ENCODE data around the gene VWA7. TPM values are rescaled to one million over a fixed set of nuclear protein-coding genes. Genes with fewer than 3 reads are reported as not detected.
A peak's percentile ranks its signal among the peaks of the same experiment; 100 is the strongest.
"Not testable (repeated sequence)": the region's sequence is repeated elsewhere in the genome, so short reads cannot be mapped to it uniquely, and the experiment has no call there.

Gene VWA7, protein sequence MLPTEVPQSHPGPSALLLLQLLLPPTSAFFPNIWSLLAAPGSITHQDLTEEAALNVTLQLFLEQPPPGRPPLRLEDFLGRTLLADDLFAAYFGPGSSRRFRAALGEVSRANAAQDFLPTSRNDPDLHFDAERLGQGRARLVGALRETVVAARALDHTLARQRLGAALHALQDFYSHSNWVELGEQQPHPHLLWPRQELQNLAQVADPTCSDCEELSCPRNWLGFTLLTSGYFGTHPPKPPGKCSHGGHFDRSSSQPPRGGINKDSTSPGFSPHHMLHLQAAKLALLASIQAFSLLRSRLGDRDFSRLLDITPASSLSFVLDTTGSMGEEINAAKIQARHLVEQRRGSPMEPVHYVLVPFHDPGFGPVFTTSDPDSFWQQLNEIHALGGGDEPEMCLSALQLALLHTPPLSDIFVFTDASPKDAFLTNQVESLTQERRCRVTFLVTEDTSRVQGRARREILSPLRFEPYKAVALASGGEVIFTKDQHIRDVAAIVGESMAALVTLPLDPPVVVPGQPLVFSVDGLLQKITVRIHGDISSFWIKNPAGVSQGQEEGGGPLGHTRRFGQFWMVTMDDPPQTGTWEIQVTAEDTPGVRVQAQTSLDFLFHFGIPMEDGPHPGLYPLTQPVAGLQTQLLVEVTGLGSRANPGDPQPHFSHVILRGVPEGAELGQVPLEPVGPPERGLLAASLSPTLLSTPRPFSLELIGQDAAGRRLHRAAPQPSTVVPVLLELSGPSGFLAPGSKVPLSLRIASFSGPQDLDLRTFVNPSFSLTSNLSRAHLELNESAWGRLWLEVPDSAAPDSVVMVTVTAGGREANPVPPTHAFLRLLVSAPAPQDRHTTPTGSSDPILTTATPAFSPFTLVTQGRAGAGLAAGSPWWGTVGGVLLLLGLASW
- total RNA-seq = 3.0 and 3.2 TPM in 2 replicates

- Mint-ChIP-seq H3K9me3 (no peaks in the 10 kb centered on the region), H3K4me1 (peaks cover 33% of the 10 kb centered on the region), H3K36me3 (ENCODE audit: low read depth) (peaks cover 30% of the 10 kb centered on the region), H3K27me3 (no peaks in the 10 kb centered on the region), H3K27ac (peak within 1 kb of the TSS; percentile 89), H3K4me3 (peak within 1 kb of the TSS; percentile 66)
- DNase-seq = peak; percentile 90
- intact Hi-C loops (cut with micrococcal nuclease) = loop anchor here (1.0 to 5.0 kb wide), 2 partner anchors 18 to 35 kb away; partner anchors contain the start of gene VARS1
These were observed at the start of gene VWA7 for GRCh38 chr6:31776989-31777666. VWA7 (minus strand) TSS chr6:31777328; CDS start chr6:31776779, 549 bp downstream.

DNA sequence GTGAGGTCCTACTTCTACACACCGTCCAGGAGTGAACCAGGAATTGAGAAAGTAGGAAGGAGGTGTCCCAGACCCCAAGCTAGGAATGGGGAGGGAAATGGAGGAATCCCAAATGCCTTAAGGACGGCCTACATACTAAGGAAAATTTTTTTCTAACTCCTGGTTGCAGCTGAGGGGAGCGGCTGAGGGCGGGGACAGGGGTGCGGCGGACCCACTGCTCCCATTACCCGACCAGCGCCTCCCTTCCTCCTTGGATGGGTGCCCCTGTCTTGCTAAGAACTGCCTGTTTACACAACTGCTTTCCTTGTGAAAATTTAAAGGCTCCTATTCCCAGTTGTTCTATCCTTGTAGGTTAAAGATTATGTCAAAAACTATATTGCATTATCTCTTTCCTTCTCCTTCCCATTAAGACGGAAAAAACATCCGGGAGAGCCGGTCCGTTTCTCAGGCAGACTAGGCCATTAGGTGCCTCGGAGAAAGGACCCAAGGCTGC is 49.7 kb upstream of the VWA7 start:
- no peaks in the 10 kb centered on the region for H3K27me3 Mint-ChIP-seq
- H3K9me3 Mint-ChIP-seq = no peaks in the 10 kb centered on the region
- H3K27ac Mint-ChIP-seq = peak overlapping the region; percentile 93
- peaks cover 40% of the 10 kb centered on the region for H3K4me1 Mint-ChIP-seq
- intact Hi-C loops (cut with micrococcal nuclease) = loop anchor here (2.0 to 10.0 kb wide), 4 partner anchors 20 to 332 kb away; partner anchors contain the start of genes LSM2, LTA, MICB and TNF
- H3K4me3 Mint-ChIP-seq = peak overlapping the region; percentile 87
- no peak for DNase-seq
- H3K36me3 Mint-ChIP-seq (ENCODE audit: low read depth) = peaks cover 15% of the 10 kb centered on the region

GRCh38 chr6:31825553-31825952 is 48.4 kb upstream of the VWA7 start:
- intact Hi-C loops (cut with micrococcal nuclease) = loop anchor here (10.0 kb wide), 2 partner anchors 251 to 331 kb away; partner anchors contain the start of genes LTA, MICB and TNF
- H3K4me1 Mint-ChIP-seq = peaks cover 36% of the 10 kb centered on the region
- peaks cover 10% of the 10 kb centered on the region for H3K36me3 Mint-ChIP-seq (ENCODE audit: low read depth)

DNA sequence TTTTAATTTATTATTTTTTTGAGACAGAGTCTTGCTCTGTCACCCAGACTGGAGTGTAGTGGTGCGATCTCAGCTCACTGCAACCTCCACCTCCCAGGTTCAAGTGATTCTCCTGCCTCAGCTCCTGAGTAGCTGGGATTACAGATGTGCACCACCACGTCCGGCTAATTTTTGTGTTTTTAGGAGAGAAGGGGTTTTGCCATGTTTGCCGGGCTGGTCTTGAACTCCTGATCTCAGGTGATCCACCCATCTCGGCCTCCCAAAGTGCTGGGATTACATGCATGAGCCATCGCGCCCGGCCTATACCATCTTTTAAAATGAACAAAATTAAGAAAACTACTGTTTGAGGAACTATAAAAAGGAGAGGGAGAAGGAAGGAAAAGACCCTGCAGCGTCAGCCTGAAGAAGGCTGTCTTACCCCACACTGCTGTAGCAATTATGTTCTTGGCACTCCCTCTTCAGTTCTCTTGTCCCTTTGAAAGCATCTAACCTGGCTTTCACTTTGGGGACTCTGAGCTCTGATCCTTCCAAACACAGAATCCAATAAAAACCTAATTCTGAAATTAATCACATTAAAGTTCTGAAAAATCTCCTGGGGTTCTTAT is 46.6 kb upstream of the VWA7 start:
- Mint-ChIP-seq H3K4me1 (peaks cover 43% of the 10 kb centered on the region), H3K27ac (peak overlapping the region; percentile 58), H3K4me3 (peak overlapping the region; percentile 21)
- intact Hi-C loops (cut with micrococcal nuclease) = loop anchor here (10.0 kb wide), 2 partner anchors 249 to 329 kb away; partner anchors contain the start of genes LTA, MICB and TNF
- H3K27me3 Mint-ChIP-seq; H3K36me3 Mint-ChIP-seq (ENCODE audit: low read depth); H3K9me3 Mint-ChIP-seq; DNase-seq: not testable (repeated sequence)

More at GRCh38 chr6:31825553-31825952, 48.4 kb upstream of the VWA7 start:
- no peaks in the 10 kb centered on the region for H3K9me3 Mint-ChIP-seq
- peak overlapping the region; percentile 87 for H3K4me3 Mint-ChIP-seq
- H3K27me3 Mint-ChIP-seq = no peaks in the 10 kb centered on the region
- peak overlapping the region; percentile 93 for H3K27ac Mint-ChIP-seq
- no peak for DNase-seq

DNA sequence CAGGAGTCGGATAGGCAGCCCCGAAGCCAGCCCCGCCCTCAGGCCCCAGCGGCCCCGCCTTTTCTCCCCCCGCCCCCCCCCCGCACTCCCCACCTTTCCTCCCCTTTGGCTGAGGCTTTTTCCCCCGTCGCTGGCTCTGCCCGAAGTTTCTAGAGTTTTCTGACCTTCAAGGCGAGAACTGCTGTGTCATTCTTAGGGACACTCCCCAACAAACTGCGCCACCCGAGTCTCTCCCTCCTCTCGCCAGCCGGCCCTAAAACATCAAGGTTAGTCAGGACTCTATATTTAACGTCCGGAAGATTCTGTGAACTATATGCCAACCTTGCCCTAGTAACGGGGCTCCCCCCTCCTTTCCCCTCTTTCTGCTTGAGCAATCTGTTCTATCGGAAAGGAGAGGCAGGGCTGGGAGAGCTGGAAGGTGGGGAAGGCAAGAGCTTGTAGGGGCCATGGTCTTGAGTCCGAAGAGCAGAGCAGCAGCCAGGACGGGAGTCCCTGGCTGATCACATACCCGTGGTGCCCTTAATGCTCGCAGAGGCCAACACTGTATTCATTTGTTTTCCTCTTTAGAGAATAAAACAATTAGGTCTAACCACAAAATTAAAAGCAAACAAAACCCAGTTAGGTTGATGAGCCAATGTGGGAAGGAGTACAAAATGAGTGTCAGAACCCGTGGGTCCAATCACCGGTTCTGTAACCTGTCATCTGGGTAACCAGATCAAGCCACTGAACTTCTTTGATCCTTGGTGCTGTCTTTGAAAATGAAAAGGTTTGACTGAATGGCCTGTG is 45.1 kb upstream of the VWA7 start:
- peaks cover 54% of the 10 kb centered on the region for H3K4me1 Mint-ChIP-seq
- intact Hi-C loops (cut with micrococcal nuclease) = loop anchor here (10.0 kb wide), 2 partner anchors 247 to 327 kb away; partner anchors contain the start of genes LTA, MICB and TNF
- H3K4me3 Mint-ChIP-seq = peak overlapping the region; percentile 90
- peak overlapping the region; percentile 95 for H3K27ac Mint-ChIP-seq
- H3K27me3 Mint-ChIP-seq = no peaks in the 10 kb centered on the region
- peak; percentile 88 for DNase-seq
- H3K36me3 Mint-ChIP-seq (ENCODE audit: low read depth) = peaks cover 14% of the 10 kb centered on the region
- H3K9me3 Mint-ChIP-seq = no peaks in the 10 kb centered on the region

- no peaks in the 10 kb centered on the region for H3K27me3 Mint-ChIP-seq
- intact Hi-C loops (cut with micrococcal nuclease) = loop anchor here (10.0 kb wide), 2 partner anchors 247 to 327 kb away; partner anchors contain the start of genes LTA, MICB and TNF
These were observed 44.3 kb upstream of the VWA7 start for GRCh38 chr6:31821301-31822035.

DNA sequence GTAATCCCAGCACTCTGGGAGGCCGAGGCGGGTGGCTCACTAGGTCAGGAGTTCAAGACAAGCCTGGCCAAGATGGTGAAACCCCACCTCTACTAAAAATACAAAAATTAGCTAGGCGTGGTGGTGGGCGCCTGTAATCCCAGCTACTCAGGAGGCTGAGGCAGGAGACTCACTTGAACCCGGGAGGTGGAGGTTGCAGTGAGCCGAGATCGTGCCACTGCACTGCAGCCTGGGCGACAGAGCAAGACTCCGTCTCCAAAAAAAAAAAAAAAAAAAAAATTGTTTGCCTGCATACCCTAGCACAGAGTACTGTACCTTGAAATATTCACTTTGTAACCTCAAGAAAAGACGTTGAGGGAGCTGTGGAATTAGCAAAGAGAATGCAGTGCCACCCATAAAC is 43.3 kb upstream of the VWA7 start:
- H3K36me3 Mint-ChIP-seq (ENCODE audit: low read depth) = peaks cover 14% of the 10 kb centered on the region
- peaks cover 47% of the 10 kb centered on the region for H3K4me1 Mint-ChIP-seq
- H3K4me3 Mint-ChIP-seq = peak overlapping the region; percentile 90
- not testable (repeated sequence) for H3K27me3 Mint-ChIP-seq, DNase-seq, H3K9me3 Mint-ChIP-seq, H3K27ac Mint-ChIP-seq
- intact Hi-C loops (cut with micrococcal nuclease) = loop anchor here (10.0 kb wide), 2 partner anchors 246 to 326 kb away; partner anchors contain the start of genes LTA, MICB and TNF

More at GRCh38 chr6:31821301-31822035, 44.3 kb upstream of the VWA7 start:
- Mint-ChIP-seq H3K4me1 (peaks cover 49% of the 10 kb centered on the region), H3K36me3 (ENCODE audit: low read depth) (peaks cover 14% of the 10 kb centered on the region), H3K27ac (peak overlapping the region; percentile 95), H3K9me3 (no peaks in the 10 kb centered on the region), H3K4me3 (peak overlapping the region; percentile 90)
- DNase-seq = peak; percentile 88

DNA sequence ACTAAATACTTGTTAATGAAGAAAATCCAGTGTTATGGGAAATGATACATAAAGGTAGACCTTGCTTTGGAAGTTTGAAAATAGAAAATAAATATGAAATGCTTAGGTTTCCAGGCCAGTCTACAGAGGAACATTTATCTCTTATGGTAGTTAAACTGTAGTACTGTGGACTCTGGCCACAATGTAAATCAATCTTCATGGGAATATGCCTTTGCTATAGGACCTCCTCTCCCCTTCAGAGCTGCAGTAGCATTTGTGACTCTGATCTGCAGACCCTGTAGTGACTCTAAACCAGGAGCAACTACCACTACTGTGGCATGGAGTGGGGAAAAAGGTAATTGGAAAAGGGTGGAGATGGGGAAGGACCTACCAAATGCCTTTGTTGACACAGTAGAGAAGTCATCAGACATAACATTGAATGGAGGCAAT is 42.8 kb upstream of the VWA7 start:
- Mint-ChIP-seq H3K4me1 (peaks cover 45% of the 10 kb centered on the region), H3K9me3 (no peaks in the 10 kb centered on the region), H3K27me3 (no peaks in the 10 kb centered on the region), H3K27ac (peak overlapping the region; percentile 31), H3K4me3 (peak overlapping the region; percentile 54), H3K36me3 (ENCODE audit: low read depth) (peaks cover 14% of the 10 kb centered on the region)
- DNase-seq = no peak
- intact Hi-C loops (cut with micrococcal nuclease) = loop anchor here (10.0 kb wide), 2 partner anchors 245 to 325 kb away; partner anchors contain the start of genes LTA, MICB and TNF

GRCh38 chr6:31817929-31818511 is 40.9 kb upstream of the VWA7 start:
- intact Hi-C loops (cut with micrococcal nuclease) = not testable (repeated sequence)

DNA sequence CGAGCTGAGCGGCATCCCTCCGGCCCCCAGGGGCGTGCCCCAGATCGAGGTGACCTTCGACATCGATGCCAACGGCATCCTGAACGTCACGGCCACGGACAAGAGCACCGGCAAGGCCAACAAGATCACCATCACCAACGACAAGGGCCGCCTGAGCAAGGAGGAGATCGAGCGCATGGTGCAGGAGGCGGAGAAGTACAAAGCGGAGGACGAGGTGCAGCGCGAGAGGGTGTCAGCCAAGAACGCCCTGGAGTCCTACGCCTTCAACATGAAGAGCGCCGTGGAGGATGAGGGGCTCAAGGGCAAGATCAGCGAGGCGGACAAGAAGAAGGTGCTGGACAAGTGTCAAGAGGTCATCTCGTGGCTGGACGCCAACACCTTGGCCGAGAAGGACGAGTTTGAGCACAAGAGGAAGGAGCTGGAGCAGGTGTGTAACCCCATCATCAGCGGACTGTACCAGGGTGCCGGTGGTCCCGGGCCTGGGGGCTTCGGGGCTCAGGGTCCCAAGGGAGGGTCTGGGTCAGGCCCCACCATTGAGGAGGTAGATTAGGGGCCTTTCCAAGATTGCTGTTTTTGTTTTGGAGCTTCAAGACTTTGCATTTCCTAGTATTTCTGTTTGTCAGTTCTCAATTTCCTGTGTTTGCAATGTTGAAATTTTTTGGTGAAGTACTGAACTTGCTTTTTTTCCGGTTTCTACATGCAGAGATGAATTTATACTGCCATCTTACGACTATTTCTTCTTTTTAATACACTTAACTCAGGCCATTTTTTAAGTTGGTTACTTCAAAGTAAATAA is 40.2 kb upstream of the VWA7 start:
- Mint-ChIP-seq H3K36me3 (ENCODE audit: low read depth) (peaks cover 14% of the 10 kb centered on the region), H3K4me3 (peak overlapping the region; percentile 99), H3K4me1 (peaks cover 53% of the 10 kb centered on the region), H3K27ac (peak overlapping the region; percentile 96)
- H3K27me3 Mint-ChIP-seq; H3K9me3 Mint-ChIP-seq; intact Hi-C loops (cut with micrococcal nuclease): not testable (repeated sequence)
- DNase-seq = peak; percentile 83

More at GRCh38 chr6:31817929-31818511, 40.9 kb upstream of the VWA7 start:
- peaks cover 53% of the 10 kb centered on the region for H3K4me1 Mint-ChIP-seq
- H3K36me3 Mint-ChIP-seq (ENCODE audit: low read depth) = peaks cover 14% of the 10 kb centered on the region
- H3K4me3 Mint-ChIP-seq = peak overlapping the region; percentile 99
- H3K27ac Mint-ChIP-seq = peak overlapping the region; percentile 96
- DNase-seq = peak; percentile 75
- H3K27me3 Mint-ChIP-seq, H3K9me3 Mint-ChIP-seq: not testable (repeated sequence)

All from activated CD4-positive, alpha-beta T cell treated with anti-CD3 and anti-CD28 coated beads, Interleukin-2, amount 10 ng/mL, durations not matched to agents 24 days and 14 days (primary cell).